GM12801 (cell line): ENCODE data around the gene STX8.

Experiments used
- TF ChIP-seq, protein P1 (sequence below): IDR thresholded peaks from one replicate; pipeline ENCODE4 v1.5.1; 2011; ENCODE audit warnings: control low read depth; ENCODE audit not compliant: insufficient read length; ENCODE audit errors: extremely low read depth

The STX8 gene

DNA sequence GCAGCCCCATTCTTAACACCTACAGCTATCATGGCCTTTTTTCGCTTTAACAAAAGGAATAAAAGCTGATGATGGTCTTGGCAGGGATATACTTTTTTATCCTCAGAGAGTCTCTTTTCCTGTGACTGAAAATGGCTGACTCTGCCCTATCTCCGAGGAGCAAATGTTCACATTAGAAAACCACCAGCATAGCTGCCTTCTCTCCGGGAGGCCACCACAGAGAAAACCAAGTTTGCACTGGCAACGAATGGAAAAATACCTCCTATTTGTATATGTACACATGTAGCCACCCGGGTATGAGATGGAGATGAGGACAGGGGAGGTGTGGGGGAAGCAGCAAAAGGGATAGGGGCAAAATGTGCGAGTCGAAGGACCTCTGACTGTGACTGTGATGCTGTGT, 88.2 kb downstream of the STX8 start:
- TF ChIP-seq, protein P1, sequence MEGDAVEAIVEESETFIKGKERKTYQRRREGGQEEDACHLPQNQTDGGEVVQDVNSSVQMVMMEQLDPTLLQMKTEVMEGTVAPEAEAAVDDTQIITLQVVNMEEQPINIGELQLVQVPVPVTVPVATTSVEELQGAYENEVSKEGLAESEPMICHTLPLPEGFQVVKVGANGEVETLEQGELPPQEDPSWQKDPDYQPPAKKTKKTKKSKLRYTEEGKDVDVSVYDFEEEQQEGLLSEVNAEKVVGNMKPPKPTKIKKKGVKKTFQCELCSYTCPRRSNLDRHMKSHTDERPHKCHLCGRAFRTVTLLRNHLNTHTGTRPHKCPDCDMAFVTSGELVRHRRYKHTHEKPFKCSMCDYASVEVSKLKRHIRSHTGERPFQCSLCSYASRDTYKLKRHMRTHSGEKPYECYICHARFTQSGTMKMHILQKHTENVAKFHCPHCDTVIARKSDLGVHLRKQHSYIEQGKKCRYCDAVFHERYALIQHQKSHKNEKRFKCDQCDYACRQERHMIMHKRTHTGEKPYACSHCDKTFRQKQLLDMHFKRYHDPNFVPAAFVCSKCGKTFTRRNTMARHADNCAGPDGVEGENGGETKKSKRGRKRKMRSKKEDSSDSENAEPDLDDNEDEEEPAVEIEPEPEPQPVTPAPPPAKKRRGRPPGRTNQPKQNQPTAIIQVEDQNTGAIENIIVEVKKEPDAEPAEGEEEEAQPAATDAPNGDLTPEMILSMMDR = no peak

DNA sequence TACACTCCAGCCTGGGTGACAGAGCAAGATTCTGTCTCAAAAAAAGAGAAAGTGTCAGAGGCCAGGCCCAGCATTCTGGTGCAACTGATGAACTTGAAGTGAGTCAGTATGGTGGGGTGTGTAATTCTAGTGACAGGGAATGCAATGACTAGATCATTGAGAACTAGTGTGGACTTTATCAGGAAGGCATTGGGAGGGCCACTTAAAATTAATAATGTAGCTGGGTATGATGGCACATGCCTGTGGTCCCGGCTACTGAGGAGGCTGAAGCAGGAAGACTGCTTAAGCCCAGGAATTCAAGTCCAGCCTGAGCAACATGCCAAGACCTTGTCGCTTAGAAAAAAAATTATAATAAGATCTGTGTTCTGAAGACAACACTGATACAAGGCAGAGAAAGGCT, 90.8 kb downstream of the STX8 start:
- TF ChIP-seq, protein P1 = no peak

DNA sequence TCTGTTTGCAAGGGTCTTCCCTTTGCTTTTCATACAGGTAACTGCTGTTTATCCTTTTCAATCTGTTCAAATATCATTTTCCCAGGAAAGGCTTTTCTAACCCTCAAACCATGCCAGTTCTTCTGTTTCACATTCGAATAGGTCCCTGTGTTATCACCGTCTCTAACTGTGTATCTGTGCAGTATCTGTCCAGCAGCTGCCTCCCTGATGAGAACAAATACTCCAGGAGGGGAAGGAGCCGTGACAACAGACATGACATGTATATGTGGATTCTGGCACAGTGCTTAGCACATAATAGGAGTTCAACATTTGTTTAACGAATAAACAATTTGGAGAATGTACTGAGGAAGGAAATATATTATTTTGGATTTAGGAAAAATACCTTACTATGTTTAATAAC, 95.7 kb downstream of the STX8 start:
- TF ChIP-seq, protein P1 = no peak

DNA sequence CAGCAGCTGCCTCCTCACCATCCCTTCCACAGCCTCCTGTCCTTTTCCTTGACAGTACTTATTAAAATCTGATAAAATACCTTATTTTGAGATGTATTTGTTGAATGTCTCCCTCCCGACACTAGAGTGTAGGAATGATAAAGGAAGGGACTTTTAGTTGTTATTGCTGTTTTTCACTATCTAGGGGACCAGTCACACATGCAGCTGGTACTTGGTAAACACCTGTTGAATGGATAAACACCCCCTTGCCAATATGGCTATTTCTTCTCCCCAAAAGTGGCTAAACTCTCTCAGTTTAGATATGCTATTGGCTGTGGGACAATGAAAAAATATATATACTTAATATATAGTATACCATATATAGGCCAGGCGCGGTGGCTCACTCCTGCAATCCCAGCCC, 96.7 kb downstream of the STX8 start:
- TF ChIP-seq, protein P1 = no peak

DNA sequence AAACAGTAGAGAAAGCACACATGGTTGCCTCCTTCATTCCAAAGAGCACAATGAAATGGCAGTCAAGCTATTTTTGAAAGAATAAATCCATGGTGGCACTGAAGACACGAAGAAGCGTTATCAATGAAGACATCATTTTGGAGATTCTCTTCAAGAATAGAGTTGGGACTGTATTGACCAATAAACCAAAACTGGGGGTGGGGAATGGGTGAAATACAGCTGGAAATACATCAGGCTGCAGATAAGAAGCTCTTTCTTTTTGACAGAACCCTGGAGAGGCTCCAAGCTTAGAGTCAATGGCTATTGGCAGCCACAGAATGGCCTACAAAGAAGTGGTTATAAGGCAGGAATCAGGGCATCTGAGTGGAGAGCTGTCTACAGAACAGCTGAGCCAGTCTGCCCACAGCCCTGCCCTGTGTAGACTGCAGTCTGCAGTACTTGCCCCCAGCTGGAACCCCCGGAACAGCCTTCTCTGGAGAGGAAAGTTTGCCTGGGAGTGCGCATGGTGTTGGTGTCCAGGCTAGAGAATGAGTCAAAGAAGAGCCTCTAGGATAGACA, 100.4 kb downstream of the STX8 start:
- TF ChIP-seq, protein P1 = no peak

DNA sequence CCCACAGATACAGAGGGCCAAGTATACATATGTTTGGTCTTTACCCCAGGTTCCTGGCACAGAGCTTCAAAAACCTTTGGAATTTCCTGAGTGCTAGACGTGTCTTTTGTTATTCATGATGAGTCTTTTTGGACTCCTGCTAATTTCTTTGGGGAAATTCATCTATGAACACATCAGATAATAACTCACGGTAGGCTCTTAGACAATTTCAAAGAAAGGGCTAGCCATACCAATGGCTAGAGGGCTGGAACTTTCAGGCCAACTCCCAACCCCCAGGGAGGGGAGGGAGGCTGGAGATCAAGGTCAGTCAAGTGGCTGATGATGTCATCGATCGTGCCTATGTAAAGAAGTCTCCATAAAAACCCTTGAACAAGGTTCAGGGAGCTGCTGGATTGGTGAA, 101.9 kb downstream of the STX8 start:
- TF ChIP-seq, protein P1 = no peak

DNA sequence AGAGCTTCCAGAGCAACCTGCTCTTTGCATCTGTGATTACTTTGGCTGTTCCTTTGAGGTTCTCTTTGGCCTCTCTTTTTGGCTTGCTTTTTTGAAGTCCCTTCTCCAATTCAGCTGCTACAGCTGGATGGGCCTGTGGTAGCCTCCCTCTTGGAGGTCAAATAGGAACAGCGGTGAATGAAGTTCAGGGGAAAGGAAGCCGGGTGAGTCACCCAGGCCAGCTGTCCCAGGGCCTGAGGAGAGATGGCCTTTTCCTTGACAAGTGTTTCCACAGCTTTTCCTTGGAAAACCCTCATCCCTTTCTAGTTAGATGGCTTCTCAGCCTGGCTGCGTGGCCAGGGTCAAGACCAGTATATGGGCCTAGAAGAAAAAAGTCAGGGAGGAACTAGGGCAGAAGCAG, 103.1 kb downstream of the STX8 start:
- TF ChIP-seq, protein P1 = no peak
